Astrocyte (in vitro differentiated cells and primary cell): ENCODE data around the gene CCDC200.
"Not testable (repeated sequence)": the region's sequence is repeated elsewhere in the genome, so short reads cannot be mapped to it uniquely, and the experiment has no call there.

Experiments used
- CTCF ChIP-seq: IDR thresholded peaks from 2 replicates; pipeline ENCODE4 v1.5.1; 2011; ENCODE audit warnings: low read depth, mild to moderate bottlenecking, inconsistent platforms, low read length, moderate library complexity; ENCODE audit not compliant: insufficient read depth
- EZH2 ChIP-seq: IDR thresholded peaks from 2 replicates; pipeline ENCODE4 v1.6.1; 2012; ENCODE audit warnings: mild to moderate bottlenecking, low read length, inconsistent platforms; ENCODE audit not compliant: insufficient read depth

DNA sequence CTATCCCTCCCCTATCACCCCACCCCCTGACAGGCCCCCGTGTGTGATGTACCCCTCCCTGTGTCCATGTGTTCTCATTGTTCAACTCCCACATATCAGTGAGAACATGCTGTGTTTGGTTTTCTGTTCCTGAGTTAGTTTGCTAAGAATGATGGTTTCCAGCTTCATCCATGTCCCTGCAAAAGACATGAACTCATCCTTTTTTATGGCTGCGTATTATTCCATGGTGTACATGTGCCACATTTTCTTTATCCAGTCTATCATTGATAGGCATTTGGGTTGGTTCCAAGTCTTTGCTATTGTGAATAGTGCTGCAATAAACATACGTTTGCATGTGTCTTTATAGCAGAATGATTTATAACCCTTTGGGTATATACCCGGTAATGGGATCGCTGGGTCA is 41.8 kb downstream of the CCDC200 start:
- TF ChIP-seq CTCF, EZH2: not testable (repeated sequence)
